Fibroblast of mammary gland (primary cell): ENCODE results near the gene ARSJ.

ENCODE experiments used
- DNase-seq: peaks from one replicate; pipeline ENCODE4 v3.0.0-alpha.2; 2010; ENCODE audit warnings: low read depth
- H3K4me3 ChIP-seq: 2 replicates; pipeline ENCODE4 v1.5.1; 2011; ENCODE audit warnings: low read depth, mild to moderate bottlenecking, low read length, moderate library complexity; ENCODE audit not compliant: control insufficient read depth
- TF ChIP-seq, protein P1 (sequence below): conservative IDR thresholded peaks from 2 replicates; pipeline ENCODE4 v1.5.1; 2011; ENCODE audit warnings: low read depth, low read length, inconsistent platforms; ENCODE audit not compliant: control insufficient read depth, insufficient read depth

The ARSJ gene

DNA sequence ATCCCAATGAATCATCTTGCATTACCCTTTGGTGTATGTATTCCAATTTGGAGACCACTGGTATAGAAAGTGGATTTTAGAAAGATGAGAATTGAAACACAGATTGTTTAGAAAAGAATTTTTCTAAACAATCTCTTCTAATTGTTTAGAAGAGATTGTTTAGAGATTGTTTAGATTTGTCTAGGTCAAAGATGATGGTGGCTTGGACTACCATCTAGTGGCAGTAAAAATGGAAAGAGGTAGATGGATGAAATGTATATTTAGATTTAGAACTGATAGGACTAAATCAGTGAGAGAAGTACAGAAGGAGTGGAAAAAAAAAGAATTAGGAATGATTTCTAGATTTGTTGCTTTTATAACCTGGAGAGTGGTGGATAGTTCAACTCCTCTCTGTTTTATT, 70.6 kb downstream of the ARSJ start:
- TF ChIP-seq, protein P1, sequence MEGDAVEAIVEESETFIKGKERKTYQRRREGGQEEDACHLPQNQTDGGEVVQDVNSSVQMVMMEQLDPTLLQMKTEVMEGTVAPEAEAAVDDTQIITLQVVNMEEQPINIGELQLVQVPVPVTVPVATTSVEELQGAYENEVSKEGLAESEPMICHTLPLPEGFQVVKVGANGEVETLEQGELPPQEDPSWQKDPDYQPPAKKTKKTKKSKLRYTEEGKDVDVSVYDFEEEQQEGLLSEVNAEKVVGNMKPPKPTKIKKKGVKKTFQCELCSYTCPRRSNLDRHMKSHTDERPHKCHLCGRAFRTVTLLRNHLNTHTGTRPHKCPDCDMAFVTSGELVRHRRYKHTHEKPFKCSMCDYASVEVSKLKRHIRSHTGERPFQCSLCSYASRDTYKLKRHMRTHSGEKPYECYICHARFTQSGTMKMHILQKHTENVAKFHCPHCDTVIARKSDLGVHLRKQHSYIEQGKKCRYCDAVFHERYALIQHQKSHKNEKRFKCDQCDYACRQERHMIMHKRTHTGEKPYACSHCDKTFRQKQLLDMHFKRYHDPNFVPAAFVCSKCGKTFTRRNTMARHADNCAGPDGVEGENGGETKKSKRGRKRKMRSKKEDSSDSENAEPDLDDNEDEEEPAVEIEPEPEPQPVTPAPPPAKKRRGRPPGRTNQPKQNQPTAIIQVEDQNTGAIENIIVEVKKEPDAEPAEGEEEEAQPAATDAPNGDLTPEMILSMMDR = no peak
- no peak overlapping the region for H3K4me3 ChIP-seq
- peak; percentile 9 for DNase-seq

DNA sequence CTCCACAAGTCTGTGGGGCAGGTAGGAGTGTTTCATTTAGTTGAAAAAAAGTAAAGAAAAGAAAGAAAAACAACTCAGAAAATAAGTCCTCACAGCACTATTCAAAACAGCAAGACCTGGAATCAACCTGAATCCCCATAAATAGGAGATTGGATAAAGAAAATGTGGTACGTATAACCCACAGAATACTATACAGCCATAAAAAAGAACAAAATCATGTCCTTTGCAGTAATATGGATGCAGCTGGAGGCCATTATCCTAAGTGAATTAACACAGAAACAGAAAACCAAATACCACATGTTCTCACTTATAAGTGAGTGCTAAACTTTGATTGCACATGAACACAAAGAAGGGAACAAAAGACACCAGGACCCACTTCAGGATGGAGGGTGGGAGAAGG, 71.9 kb downstream of the ARSJ start:
- TF ChIP-seq, protein P1 = no peak
- no peak overlapping the region for H3K4me3 ChIP-seq

DNA sequence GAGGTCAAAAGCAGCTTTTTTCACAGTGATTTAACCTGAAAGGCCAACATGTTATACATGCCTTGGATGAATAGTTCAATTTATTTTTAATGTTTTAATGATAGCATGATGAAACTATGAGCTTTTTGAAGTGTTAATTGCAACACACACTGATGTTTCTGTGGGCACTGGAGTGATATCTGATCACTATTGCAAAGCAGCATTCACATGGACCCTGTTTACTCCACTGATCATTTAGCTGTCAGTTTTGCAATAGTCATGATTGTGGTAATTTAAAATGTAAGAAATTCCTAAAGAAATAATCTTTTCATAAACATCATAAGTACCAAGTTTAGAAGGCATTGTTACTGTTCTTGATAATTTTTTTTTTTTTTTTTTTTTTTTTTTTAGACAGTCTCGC, 74.1 kb downstream of the ARSJ start:
- no peak for DNase-seq
- TF ChIP-seq, protein P1 = no peak
- H3K4me3 ChIP-seq = no peak overlapping the region

More for the DNA sequence above, 71.9 kb downstream of the ARSJ start:
- DNase-seq = no peak

DNA sequence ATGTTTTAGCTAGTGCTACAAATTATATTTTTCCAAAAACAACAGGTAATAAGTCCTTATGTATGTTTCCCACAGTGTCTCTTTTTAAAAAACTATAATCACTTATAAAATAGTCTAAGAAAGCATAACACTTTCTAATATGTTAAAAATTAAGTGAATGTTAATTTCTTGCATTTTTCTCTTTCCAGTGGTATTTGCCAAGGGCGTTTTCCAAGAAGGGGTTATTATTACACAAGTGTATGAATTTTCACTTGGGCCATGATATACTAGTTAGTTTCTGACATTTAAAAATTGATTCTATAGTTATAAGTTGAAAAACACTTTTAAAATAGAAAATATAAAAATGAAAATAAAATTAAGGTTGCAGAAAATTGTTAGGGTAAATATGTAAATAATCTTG, 74.6 kb downstream of the ARSJ start:
- DNase-seq = no peak
- TF ChIP-seq, protein P1 = no peak

DNA sequence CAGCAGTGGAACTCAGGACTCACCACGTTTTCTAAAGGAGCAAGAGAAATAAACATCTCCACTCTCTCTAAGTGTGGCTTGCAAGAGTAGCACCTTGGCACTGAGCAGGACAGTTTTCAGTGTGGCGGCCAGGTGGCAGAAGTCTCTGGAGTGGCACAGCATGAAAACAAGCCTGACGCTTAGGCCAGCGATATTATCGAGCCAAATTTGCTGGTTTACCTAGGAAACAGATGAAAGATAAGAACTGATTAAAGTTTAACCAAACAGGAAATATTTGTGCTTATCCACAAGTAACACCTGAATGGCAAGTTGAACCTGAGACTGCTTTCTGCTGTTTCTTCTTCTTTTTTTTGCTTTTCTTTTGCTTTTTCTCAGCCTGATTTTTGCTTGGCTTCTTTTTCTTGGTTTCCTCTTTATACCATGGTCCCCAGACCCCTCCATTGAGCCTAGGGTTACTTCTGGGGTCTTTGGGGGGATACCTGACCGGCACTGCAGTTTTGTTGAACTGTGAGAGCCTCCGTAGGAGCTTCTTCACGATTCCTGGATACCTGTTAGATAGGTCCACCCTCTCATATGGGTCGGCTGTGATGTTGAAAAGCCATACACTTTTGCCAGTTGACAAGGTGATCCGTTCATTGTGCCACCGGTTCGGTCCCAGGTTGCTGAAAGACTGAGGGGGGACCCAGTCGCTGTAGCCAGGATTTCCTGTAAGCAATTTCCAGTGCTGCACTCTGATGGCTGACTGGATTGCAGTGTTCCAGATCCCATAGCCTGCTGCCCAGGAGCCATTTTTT, 77.3 kb downstream of the ARSJ start:
- TF ChIP-seq, protein P1 = no peak
- DNase-seq = no peak
- H3K4me3 ChIP-seq = no peak overlapping the region

More for the DNA sequence above, 74.6 kb downstream of the ARSJ start:
- H3K4me3 ChIP-seq = no peak overlapping the region

DNA sequence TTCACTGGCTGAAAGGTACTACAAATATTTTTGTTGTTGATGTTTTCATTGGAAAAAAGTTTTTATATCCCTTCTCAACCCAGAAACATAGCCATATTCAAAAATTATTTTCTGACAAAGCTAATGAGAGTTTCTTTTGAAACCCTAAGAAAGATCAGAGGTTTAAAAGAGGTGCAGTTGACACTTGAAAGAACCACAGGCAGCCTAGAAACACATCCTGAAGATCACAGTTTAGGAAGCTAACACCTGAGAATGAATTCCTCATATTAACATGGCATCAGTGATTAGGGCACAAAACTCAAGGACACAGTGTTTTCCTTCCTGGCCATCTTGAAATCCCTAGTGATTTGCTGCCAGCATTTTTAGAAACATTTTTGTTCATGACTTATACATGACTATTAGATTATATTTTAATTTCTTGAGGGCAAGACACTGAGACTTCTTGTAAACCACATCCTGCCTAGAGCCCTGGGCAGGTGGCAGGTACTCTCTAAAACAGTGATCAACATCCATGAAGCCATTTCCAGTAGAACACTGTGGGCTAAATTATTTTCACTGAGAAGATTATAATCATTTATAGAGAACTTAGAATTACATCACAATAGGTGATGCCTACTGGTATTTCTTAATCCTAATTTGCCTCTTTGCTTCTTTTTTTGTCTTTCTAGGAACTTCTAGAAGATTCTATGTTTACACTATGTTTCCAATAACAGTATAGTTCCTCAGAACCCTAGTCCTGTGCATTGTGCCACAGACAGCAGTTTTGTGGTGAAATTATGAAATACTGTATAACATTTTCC, 80.0 kb downstream of the ARSJ start:
- DNase-seq = no peak
- H3K4me3 ChIP-seq = no peak overlapping the region
- TF ChIP-seq, protein P1 = no peak
